RWPE2 (cell line): ENCODE measurements around the gene SMAD7.

Experiments used
- ATAC-seq: fragments of 200-7000 bp; cut with Tn5 transposase; 3 replicates; pipeline ENCODE4 v1.9.1; 2021; ENCODE audit warnings: low read depth
- DNase-seq: peaks from one replicate; pipeline ENCODE4 v3.0.0-alpha.2; 2020; ENCODE audit warnings: low spot score
- H3K27ac ChIP-seq: fragments of 450-650 bp; 2 replicates; pipeline ENCODE4 v1.5.1; 2017; ENCODE audit warnings: mild to moderate bottlenecking; ENCODE audit not compliant: poor library complexity, severe bottlenecking
- H3K27me3 ChIP-seq: fragments of 250-450 bp; sonication (Bioruptor Pico); 2 replicates; pipeline ENCODE4 v1.5.1; 2021; ENCODE audit warnings: mild to moderate bottlenecking, moderate library complexity; ENCODE audit not compliant: insufficient read depth, poor library complexity, severe bottlenecking
- H3K36me3 ChIP-seq: fragments of 250-450 bp; sonication (Bioruptor Pico); 2 replicates; pipeline ENCODE4 v1.5.1; 2020; ENCODE audit warnings: low read depth, mild to moderate bottlenecking, moderate library complexity
- H3K4me1 ChIP-seq: fragments of 250-450 bp; sonication (Bioruptor Pico); 2 replicates; pipeline ENCODE4 v1.5.1; 2021; ENCODE audit warnings: mild to moderate bottlenecking, moderate library complexity; ENCODE audit not compliant: insufficient read depth, poor library complexity, severe bottlenecking
- H3K4me3 ChIP-seq: fragments of 250-450 bp; sonication (Bioruptor Pico); 2 replicates; pipeline ENCODE4 v1.5.1; 2021; ENCODE audit warnings: mild to moderate bottlenecking, moderate library complexity; ENCODE audit not compliant: severe bottlenecking
- H3K9me3 ChIP-seq: fragments of 250-450 bp; sonication (Bioruptor Pico); 2 replicates; pipeline ENCODE4 v1.5.1; 2021; ENCODE audit warnings: mild to moderate bottlenecking, moderate library complexity; ENCODE audit not compliant: severe bottlenecking
- CTCF ChIP-seq: fragments of 450-650 bp; IDR thresholded peaks from one replicate; pipeline ENCODE4 v1.5.1; 2017; ENCODE audit warnings: mild to moderate bottlenecking, moderate library complexity; ENCODE audit not compliant: poor library complexity, severe bottlenecking

The SMAD7 gene

DNA sequence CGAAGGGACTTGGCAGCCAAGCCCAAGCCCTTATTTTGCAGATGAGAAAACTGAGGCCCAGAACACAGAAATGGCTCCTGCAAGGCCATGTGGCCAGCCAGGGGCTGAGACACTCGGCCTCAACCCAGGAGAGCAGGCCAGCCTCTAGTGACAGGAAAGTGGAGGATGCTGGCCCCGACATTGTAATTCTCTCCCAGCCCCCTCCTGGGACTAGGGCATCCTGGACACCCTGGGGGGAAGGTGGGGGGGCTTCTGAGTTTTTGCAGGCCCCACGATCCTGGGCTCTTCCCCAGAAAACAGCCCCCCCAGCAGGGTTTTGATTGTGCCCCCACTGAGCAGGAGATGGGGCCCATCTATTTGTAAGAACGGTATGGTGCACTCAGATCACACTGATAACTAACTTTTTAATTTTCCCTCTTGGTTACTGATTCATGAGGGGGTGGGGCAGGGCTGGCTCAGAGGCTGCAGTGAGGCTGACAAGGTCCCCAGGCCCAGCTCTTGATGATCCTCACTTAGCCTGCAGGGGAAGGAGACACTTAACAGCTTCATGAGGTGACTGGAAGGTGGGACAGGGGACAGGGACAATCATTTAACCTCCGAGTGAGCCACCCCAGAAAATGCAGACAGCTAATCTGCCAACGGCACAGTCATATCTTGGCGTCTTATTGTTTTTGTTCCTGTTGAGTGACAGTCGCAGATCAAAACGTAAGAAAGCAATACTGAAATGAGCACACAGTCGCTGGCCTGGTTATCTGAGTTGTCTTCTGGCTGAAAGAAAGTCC is 18.9 kb downstream of the SMAD7 start:
- no peak for TF ChIP-seq CTCF
- peaks cover 71% of the 10 kb centered on the region for H3K4me1 ChIP-seq
- H3K36me3 ChIP-seq = no peaks in the 10 kb centered on the region; the same call in 1 of the 2 replicates
- H3K4me3 ChIP-seq = no peak overlapping the region
- no peaks in the 10 kb centered on the region for H3K27me3 ChIP-seq
- DNase-seq = no peak
- H3K9me3 ChIP-seq = no peaks in the 10 kb centered on the region
- peak overlapping the region; percentile 98 for H3K27ac ChIP-seq
- ATAC-seq = no peak

DNA sequence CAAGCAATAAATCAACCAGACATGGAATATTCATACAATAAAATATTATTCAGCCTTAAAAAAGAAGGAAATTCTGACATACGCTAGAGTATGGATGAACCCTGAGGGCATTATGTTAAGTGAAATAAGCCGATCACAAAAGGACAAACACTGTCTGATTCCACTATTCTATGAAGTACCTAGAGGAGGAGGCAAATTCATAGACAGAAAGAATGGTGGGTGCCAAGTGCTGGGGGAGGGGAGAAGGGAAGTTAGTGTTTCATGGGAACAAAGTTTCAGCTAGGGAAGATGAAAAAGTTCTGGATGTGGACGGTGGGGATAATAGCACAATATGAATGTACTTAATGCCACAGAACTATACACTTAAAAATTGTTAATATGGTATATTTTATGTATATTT is 19.8 kb downstream of the SMAD7 start:
- DNase-seq = no peak
- H3K27ac ChIP-seq = peak overlapping the region; percentile 98
- no peak for ATAC-seq
- H3K36me3 ChIP-seq = no peaks in the 10 kb centered on the region; the same call in 1 of the 2 replicates
- no peaks in the 10 kb centered on the region for H3K27me3 ChIP-seq
- H3K4me1 ChIP-seq = peaks cover 71% of the 10 kb centered on the region
- no peak overlapping the region for H3K4me3 ChIP-seq
- TF ChIP-seq CTCF = no peak
- H3K9me3 ChIP-seq = no peaks in the 10 kb centered on the region

DNA sequence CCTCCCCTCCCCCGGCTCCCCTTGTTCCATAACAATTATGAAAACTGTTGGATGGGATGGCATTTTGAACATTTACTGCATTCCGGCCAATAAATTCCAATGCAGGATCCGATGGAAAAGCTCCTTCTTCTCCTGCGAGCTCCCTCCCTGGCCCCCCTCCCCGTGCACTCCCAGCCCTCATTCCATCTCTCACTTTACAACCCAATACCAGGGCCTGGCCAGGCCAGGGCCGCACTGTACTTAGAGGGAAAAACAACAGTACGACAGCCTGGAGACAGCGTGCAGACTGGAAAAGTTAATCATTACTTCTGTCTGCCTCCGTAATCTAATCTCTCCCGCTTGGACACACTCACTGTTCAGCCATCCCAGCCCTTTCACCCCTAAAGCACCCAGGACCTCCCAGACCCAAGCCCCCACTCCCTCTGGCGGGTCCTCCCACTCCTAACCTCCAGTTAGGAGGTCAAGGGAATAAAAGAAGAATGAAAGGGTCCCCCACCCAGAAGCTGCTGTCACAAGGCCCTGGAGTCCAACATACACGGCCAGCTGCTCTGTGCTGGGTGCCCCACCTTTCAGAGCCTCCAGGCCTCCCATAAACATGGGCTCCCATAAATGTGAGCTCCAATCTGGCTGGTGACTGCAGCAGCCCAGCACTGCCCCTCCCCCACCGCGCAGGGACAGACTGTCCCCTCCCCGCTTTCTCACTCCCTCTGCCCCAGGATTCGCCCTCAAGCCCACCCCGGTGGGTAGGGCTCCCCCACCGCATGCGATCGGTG is 20.6 kb downstream of the SMAD7 start:
- H3K27ac ChIP-seq = peak overlapping the region; percentile 98
- H3K4me1 ChIP-seq = peaks cover 67% of the 10 kb centered on the region
- H3K4me3 ChIP-seq = no peak overlapping the region
- no peaks in the 10 kb centered on the region; the same call in 1 of the 2 replicates for H3K36me3 ChIP-seq
- DNase-seq = no peak
- TF ChIP-seq CTCF = no peak
- ATAC-seq = peak; percentile 43
- H3K9me3 ChIP-seq = no peaks in the 10 kb centered on the region
- H3K27me3 ChIP-seq = no peaks in the 10 kb centered on the region

DNA sequence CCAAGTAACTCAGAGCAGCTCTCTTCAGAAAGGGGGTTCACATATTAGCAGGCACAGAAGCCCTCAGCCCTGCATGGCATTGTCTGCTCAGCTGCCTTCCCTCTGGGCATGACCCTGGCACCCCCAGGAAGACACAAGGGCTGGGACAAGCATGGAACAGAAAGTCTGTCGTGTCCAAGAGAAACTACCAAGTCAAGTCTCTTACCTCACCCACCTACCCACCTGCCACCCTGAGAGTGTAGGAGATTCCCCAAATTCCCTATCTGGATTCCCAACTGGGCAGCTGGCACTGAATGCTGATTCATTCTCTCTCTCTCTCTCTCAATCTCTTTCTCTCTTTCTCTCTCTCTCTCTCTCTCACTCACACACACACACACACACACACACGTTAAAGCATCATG is 21.6 kb downstream of the SMAD7 start:
- Histone ChIP-seq H3K4me1 (peaks cover 67% of the 10 kb centered on the region), H3K9me3 (no peaks in the 10 kb centered on the region), H3K27me3 (no peaks in the 10 kb centered on the region), H3K36me3 (no peaks in the 10 kb centered on the region), H3K4me3 (no peak overlapping the region), H3K27ac (peak overlapping the region; percentile 98)
- TF ChIP-seq CTCF = no peak
- DNase-seq = no peak
- peak; percentile 9 for ATAC-seq

- DNase-seq (no peak), ATAC-seq (peak; percentile 83)
- Histone ChIP-seq H3K4me3 (no peak overlapping the region), H3K27ac (peak overlapping the region; percentile 98), H3K36me3 (no peaks in the 10 kb centered on the region), H3K27me3 (no peaks in the 10 kb centered on the region), H3K9me3 (no peaks in the 10 kb centered on the region), H3K4me1 (peaks cover 66% of the 10 kb centered on the region)
- TF ChIP-seq CTCF = no peak
Observed at GRCh38 chr18:48928787-48929186, 22.0 kb downstream of the SMAD7 start.
